Measurements from ENCODE around the gene DAZAP1.

Gene DAZAP1

GRCh38 chr19:1407528-1408299, at the start of gene DAZAP1:
Gene DAZAP1, plus strand, starts transcription at chr19:1407586. Its CDS starts 188 bp downstream, at chr19:1407774.
- DNase-seq: no peak

GRCh38 chr19:1360126-1360817, 47.1 kb upstream of the DAZAP1 start:
- DNase-seq: no peak

GRCh38 chr19:1360818-1361461, 46.4 kb upstream of the DAZAP1 start:
- DNase-seq: no peak

DNA sequence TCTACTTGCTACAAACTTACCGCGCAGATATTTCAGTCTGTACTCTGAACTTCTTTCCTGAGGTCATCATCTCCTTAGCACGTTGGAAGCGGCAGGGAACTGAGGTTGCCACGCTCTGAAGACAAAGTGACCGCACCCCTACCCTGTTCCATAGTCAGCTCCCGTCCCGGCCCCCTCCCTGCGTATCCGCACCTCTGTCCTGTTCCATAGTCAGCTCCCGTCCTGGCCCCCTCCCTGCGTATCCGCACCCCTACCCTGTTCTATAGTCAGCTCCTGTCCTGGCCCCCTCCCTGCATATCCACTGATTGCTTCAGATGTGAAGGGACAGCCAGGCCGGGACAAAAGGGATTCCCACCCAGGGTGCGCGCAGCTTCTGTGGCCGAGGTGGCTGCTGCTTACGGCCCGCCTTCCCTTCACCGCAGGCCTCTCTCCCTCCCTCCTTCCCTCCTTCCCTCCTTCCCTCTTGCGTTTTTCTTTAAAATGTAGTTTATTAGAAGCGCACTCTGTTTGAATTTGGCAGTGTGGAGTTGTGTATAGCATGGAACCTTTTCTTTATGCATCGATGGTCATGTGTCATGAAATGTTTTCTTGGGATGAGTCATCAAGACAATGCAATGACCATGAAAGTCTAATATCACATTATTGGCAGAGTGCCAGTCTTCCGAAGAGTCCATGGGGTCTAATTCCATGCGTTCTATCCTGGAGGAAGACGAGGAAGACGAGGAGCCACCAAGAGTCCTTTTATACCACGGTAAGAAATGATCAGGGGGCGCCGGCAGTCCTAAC, 45.6 kb upstream of the DAZAP1 start:
- no peak for DNase-seq

DNA sequence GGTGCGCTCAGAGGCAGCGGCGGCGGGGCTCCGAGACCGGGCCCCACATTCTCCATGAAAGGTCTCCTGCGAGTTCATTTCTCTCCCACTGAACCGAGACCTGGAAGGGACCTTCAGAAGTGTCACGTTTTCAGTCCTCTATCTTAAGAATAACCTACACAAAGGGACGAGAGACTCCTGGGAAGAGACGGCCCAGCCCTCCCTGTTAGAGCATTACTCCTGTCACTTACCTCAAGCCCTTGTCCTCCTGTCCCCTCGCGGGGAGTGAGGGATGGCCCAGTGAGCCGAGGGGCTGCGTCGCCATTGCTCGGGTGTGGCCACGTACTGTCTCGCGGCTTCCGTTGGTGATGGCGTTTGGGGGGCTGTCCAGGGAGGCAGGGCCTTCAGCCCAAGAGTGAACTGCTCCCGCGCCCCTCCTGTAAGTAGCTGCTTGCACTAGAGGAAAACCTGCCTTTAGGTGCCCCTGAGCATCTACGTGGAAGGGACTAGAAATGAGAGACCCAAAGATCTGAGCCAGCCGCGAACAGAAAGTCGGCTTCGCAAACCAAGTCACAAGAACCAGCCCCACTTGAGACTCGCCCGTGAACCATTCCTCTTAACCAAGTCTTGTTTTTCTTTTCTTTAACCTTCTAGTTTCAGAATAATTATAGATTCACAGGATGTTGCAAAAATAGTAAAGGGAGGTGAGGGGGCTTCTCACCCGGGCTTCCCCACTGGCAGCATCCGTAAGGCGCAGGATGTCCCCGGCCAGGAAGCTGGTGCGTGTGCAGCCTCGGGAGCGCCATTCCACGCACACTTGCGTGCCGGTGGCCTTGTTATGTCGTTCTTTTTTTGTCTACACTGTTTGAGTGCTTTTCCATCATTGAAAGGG, 44.8 kb upstream of the DAZAP1 start:
- no peak for DNase-seq

DNA sequence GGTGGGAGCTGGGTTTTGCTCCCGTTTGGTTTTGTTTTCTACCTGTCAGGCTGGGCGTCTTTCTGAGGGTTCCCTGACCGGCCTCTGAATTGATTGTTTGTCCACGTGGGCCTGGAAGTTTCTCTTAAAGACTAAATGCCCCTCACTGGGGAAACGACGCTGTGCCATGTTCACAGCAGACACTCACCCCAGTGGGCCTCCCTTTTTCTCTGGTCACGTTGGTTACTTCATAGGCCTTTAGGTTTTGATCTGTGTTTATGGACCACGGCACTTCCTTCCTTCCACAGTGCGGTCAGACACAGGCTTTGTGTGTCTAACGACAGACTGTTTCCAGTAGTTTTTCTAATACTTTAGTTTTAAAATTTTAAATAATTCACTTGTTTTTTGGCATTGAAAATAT, 43.8 kb upstream of the DAZAP1 start:
- no peak for DNase-seq

- no peak for DNase-seq
Measured at GRCh38 chr19:1364070-1364704, 43.2 kb upstream of the DAZAP1 start.

DNA sequence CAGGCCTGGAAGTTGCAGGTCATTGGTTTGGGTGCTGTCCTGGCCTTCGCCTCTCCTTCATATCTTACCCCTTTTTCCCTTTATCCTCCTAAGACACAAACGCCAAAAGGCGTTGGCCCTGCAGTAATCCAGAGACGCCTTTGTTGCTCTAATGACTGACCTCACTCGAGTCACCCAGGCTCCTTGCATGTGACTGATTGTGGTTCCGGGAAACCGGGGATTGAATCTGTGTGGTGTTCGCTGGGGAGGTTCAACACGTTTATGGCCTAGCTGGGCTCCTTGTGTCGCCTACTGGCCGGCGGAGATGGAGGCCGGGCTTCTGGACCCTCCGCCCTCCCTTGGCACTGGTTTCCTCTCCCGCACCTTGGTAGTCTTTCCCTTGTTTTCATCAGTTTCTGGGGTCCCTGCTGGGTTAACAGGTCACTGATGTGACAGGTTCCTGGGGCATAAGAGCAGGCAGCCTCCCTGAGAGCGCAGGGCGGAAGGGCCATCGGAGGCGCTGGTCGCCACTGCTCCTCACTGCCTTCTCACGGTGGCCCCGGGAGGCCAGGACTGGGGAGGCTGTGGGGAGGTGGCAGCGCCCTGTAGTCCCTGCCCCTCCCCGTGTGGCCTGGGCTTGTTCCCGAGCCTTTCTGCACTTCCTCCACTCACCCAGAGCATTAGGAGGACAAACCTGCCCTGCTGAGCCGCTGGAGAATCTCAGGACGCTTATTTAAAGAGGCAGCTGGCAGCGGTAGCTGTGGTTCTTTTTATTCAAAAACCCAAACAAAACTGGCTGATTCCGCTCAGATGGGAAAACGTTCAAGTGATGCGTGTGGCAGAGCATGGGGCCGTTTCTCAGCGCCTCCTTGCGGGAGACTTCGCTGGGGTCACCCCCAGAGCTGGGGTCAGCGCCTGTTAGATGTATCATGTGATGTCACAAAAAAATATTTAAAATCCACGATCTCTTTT, 41.8 kb upstream of the DAZAP1 start:
- no peak for DNase-seq

DNA sequence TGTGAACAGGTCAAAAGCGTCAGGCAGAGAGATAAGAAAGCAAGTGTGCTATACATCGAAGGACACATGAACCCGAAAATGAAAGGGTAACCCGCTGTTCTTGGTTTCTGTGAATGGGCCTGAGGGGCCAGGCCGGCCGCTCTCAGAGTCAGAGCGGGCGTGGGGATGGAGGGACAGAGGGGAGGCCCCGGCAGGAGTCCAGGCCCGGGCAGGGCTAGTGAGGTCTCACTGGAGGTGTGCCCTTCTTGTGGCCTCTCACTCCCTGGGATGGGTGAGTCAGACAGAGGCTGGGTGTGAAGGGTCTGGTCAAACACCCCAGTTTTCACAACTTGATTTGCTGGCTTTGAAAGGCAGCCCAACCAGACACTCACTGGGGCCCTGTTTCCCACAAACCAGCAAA, 41.1 kb upstream of the DAZAP1 start:
- DNase-seq: no peak

DNA sequence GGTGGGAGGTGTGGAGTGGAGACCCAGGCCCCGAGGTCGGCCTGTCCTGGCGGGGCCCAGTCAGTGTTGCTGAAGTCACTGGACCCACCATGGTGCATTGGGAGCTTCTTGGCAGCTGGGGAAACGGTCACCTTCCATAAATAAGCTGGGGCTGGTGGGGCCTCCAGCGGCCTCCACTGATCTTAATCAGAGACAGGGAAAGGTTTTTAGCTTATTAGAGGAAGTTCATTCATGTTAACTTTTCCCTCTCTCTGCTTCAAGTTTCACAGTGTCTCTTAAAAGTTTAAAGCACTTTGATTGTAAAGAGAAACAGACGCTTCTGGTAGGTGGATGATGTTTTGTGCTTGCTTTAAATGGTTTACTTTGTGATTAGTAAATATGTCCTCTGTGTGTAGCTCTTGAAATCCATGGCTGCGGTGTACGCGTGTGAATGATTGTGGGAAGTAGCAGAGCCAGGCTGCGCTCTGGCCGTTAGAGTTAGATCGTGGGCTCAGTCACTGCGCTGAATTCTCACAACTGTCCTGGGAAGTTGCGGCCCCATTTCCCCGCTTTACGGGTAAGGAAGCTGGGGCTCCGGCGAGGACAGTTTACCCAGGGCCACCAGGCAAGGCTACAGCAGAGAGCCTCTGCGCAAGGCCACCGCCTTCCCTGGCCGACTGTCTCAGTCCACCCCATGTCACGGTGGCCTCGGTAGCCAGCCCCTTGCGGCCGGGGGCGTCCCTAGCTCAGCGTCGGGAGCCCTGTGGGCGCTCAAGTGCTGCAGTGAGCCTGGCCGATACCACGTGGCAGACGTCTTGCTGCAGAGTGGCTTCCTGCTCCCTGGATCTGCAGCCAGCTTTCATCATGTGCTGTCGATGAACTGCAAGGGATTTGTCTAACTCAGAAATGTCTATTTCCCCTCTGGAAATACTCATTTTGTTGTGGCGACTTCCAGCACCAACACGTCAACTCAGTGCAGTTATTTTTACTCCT, 40.2 kb upstream of the DAZAP1 start:
- DNase-seq: no peak

GRCh38 chr19:1369214-1369805, 38.1 kb upstream of the DAZAP1 start:
- DNase-seq: no peak

GRCh38 chr19:1370579-1371361, 36.6 kb upstream of the DAZAP1 start:
- DNase-seq: no peak

DNA sequence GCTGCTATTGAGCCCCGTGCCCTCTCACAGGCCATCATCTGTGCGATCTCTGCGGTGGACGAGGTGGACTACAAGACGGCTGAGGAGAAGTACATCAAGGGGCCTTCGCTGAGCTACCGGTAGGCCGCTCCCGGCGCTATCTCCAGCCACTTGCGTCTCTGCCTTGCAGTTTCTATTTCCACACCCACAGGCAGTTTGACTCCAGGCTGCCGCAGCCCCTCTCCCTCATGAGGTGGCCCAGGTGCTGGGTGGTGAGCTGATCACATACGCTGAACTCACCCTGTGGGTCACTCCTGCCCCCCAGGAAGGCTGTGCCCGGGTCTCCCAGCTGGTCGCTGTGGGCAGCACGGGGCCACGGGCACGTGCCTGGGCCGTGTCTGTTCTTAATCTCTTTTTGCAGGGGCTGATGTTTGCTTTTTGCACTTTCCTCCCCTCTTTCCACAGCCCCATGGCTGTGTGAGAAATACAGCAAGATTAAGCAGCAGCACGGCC, 34.3 kb upstream of the DAZAP1 start:
- no peak for DNase-seq

DNA sequence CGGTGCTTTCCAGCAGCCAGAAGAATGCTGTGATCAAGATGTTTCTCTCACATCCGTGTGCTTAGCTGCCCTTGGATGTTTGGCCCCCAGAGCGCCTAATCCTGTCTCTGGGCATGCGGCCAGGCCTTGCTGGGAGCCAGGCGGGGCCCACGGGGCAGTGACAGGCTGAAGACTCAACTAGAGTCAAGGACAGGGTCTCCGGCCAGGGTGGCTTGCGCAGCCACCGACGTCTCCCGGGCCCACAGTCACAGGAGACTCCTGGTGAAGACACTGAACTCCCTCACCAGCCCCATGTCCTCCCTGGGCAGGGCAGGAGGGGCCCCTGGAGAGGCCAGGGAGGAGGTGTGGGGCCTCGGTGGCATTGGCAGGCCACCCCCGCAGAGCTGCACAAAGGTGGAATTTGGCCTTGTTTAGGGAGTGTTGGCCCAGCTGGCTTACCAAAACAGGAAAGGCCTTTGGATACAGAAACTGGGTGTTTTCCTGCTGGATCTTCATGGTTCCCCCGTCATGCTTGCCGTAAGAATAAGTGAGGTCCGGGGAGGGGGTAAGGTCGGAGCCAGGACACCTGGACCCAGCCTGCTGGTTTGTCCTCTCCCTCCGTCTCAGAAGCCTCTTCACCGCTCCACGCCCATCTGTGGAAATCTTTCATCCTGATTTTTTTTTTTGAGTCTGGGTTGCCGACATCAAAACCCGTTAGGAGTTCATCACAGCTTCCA, 33.7 kb upstream of the DAZAP1 start:
- no peak for DNase-seq

DNA sequence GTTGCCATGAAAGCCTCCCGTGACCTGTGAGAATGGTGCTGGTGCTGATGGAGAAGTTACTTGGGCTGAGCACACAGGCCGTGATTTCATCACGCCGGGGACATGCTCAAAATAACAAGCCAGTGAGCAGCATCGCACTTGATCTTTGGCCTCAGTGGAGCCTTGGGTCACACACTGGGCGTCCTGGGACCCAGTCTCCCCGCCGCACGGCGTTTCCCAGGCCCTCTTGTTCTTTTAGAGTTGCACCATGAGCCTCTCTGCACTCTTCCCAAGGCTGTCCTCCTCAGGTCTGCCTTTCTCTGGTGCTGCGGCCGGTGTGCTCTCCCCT, 33.2 kb upstream of the DAZAP1 start:
- no peak for DNase-seq

DNA sequence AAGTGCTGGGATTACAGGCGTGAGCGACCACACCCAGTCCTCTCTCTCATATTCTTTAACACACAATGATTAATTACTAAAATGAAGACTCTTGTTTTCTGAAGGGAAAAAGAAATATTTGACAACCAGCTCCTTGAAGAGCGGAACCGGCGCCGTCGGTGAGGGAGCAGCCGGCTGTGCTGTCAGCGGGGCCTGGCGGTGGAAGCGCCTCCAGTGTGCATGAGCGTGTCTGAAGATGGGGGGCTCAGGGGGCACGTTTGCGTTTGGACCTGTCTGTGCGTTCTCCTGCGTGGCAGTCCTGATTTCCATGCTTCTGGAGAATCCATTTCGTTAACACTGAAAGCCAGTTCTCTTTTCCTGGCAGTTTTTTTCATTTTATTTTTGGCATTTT, 31.0 kb upstream of the DAZAP1 start:
- DNase-seq: no peak

Data from NCI-H2081 treated with DMSO at 0.1 percent for 48 hours (cell line).